ENCODE measurements around the gene RAD51B.
A peak's percentile ranks its signal among the peaks of the same experiment; 100 is the strongest.

RAD51B gene

GRCh38 chr14:68160779-68161546 lies 341.4 kb downstream of the RAD51B start:
- Mint-ChIP-seq H3K27ac (no peak overlapping the region), H3K4me1 (peaks cover 7% of the 10 kb centered on the region), H3K36me3 (no peaks in the 10 kb centered on the region), H3K4me3 (no peak overlapping the region), H3K27me3 (no peaks in the 10 kb centered on the region), H3K9me3 (no peaks in the 10 kb centered on the region)
- no peak for ATAC-seq

DNA sequence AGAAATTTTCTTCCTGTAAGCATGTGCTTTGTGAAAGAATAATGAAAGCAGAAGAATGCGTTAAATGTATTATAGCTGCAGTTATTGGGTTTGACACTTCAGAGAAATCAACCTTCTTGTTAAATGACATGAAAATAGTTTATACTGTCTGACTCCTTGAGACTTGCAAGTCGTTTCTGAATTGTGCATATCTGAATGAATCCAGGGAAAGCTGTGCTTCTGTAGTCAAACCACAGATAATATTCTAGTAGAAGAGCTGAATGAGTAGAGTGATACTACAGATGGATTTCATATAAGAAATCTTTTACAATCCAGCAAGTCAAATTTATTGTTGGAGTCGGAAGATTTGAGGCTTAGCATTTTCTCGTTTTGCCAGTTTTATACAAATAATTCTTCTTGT lies 343.3 kb downstream of the RAD51B start:
- Mint-ChIP-seq H3K9me3 (no peaks in the 10 kb centered on the region), H3K4me1 (no peaks in the 10 kb centered on the region), H3K27me3 (no peaks in the 10 kb centered on the region), H3K36me3 (no peaks in the 10 kb centered on the region), H3K27ac (no peak overlapping the region), H3K4me3 (no peak overlapping the region)
- no peak for ATAC-seq

DNA sequence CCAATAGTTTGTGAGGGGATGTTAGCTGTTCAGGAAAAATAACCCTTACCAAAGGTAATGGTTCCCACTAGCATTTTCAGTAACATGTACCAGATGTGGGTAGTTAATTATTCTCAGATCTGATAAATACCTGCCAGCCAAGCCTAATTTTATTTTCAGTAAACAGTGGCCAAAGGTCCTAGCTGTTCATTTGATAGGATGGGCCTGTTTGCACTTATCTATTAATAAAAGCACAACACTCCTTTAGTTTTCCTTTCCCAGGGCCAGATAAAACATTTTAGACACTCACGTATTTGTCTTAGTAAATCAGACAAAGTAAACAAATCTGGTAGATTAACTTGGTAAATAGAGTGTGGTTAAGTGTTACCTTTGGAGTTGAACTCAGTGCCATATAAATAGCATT lies 345.1 kb downstream of the RAD51B start:
- no peaks in the 10 kb centered on the region for H3K27me3 Mint-ChIP-seq
- no peak overlapping the region for H3K4me3 Mint-ChIP-seq
- H3K27ac Mint-ChIP-seq, result no peak overlapping the region
- no peak for ATAC-seq
- H3K9me3 Mint-ChIP-seq, result no peaks in the 10 kb centered on the region
- no peaks in the 10 kb centered on the region for H3K4me1 Mint-ChIP-seq
- no peaks in the 10 kb centered on the region for H3K36me3 Mint-ChIP-seq

DNA sequence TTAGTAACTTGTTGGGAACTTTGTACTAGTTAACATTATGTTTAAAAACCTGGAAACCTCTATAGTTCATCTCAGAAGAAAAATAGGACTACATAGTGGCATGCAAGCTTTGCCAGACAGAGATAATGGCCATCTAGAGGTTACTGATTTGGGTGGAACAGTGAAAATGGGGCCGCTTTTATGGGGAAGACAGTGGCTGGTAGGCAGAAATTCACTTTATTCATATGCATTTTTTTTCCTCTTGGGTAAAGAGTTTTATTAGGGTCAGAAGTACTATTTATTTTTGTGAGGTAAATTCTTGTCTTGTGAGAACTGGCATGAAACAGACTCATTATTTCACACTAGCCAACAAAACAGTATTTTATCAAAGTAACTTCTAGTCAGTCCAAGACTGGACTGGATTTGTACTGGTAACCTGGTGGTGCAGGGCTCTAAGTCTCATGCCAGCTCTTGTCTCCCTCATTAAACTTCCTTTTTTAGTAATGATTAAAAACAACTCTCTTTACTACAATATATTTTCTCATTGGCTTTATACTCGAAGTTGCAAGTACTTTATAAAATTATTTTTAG lies 345.8 kb downstream of the RAD51B start:
- H3K4me1 Mint-ChIP-seq, result no peaks in the 10 kb centered on the region
- H3K4me3 Mint-ChIP-seq, result no peak overlapping the region
- H3K9me3 Mint-ChIP-seq, result no peaks in the 10 kb centered on the region
- H3K27me3 Mint-ChIP-seq, result no peaks in the 10 kb centered on the region
- H3K36me3 Mint-ChIP-seq, result no peaks in the 10 kb centered on the region
- ATAC-seq, result no peak
- H3K27ac Mint-ChIP-seq, result no peak overlapping the region

DNA sequence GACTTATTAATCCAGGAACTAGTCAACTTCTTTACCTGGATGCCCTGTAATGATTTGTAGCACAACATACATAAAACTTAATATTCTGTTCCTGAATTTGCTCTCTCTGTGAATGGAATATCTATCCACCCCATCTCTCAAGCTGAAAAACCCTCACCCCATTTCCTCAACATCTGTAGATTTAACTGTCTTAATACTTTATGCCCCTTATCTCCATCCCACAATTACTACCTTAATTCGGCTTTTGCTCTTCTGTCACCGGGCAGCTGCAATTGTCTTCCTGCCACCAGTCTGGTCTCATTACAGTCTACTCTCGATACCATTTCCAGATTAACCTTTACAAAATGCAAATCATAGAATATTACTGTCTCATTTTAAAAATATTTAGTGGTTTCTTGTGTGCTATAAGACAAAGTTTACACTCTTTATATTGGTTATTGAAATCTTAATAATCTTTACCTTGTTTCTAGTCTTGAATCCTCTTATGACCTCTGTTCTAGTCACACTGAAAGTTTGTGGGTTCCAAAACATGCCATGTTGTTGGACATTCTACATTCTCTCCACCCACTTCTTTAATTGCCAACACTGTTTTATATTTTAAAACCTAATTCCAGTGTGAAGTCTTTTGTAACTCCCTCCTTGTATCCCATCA lies 347.3 kb downstream of the RAD51B start:
- H3K9me3 Mint-ChIP-seq, result no peaks in the 10 kb centered on the region
- no peak for ATAC-seq
- H3K4me1 Mint-ChIP-seq, result no peaks in the 10 kb centered on the region

DNA sequence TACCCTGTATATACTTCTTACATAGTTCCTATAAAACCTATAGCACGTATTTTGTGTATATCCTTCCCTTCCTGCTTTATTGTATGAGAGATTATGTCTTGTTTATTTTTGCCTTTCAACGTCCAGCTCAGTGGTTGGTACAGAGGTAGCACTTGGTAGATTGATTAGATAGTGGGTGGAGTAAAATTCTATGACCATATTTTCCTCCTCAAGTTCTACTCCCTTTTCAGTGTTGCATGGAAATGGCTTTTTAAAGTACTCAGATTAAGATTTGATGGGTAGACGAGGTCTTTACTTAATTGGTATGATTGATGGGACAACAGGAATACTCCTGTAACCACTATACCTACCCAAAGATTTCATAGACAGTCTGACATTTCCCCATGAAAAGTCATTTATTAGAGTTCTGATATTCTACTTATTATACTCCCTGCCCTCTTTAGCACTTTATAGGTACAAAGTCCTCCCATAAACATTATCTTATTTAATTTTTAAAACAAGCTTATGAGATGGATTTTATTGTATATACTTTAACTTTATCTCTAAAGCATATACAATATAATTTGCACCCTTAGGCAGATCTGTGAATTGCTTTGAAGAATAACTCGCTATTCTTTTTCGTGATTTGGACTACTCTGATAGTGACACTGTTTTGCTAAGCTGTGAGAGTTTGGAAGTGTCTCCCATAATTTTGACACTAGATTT lies 348.0 kb downstream of the RAD51B start:
- H3K27ac Mint-ChIP-seq, result no peak overlapping the region
- H3K27me3 Mint-ChIP-seq, result no peaks in the 10 kb centered on the region
- no peaks in the 10 kb centered on the region for H3K4me1 Mint-ChIP-seq
- H3K36me3 Mint-ChIP-seq, result peaks cover 5% of the 10 kb centered on the region
- H3K9me3 Mint-ChIP-seq, result no peaks in the 10 kb centered on the region
- no peak for ATAC-seq
- no peak overlapping the region for H3K4me3 Mint-ChIP-seq

More for the DNA sequence above, 347.3 kb downstream of the RAD51B start:
- no peaks in the 10 kb centered on the region for H3K27me3 Mint-ChIP-seq
- H3K36me3 Mint-ChIP-seq, result peaks cover 1% of the 10 kb centered on the region
- no peak overlapping the region for H3K4me3 Mint-ChIP-seq
- H3K27ac Mint-ChIP-seq, result no peak overlapping the region

GRCh38 chr14:68168460-68169109 lies 349.0 kb downstream of the RAD51B start:
- no peak overlapping the region for H3K4me3 Mint-ChIP-seq
- ATAC-seq, result no peak
- no peak overlapping the region for H3K27ac Mint-ChIP-seq
- no peaks in the 10 kb centered on the region for H3K9me3 Mint-ChIP-seq
- no peaks in the 10 kb centered on the region for H3K27me3 Mint-ChIP-seq
- peaks cover 5% of the 10 kb centered on the region for H3K36me3 Mint-ChIP-seq
- H3K4me1 Mint-ChIP-seq, result no peaks in the 10 kb centered on the region

- H3K36me3 Mint-ChIP-seq, result peaks cover 18% of the 10 kb centered on the region
- no peak for ATAC-seq
- H3K9me3 Mint-ChIP-seq, result no peaks in the 10 kb centered on the region
- no peak overlapping the region for H3K27ac Mint-ChIP-seq
- no peaks in the 10 kb centered on the region for H3K27me3 Mint-ChIP-seq
- H3K4me1 Mint-ChIP-seq, result no peaks in the 10 kb centered on the region
- H3K4me3 Mint-ChIP-seq, result no peak overlapping the region
These were observed 352.6 kb downstream of the RAD51B start for GRCh38 chr14:68172216-68172615.

DNA sequence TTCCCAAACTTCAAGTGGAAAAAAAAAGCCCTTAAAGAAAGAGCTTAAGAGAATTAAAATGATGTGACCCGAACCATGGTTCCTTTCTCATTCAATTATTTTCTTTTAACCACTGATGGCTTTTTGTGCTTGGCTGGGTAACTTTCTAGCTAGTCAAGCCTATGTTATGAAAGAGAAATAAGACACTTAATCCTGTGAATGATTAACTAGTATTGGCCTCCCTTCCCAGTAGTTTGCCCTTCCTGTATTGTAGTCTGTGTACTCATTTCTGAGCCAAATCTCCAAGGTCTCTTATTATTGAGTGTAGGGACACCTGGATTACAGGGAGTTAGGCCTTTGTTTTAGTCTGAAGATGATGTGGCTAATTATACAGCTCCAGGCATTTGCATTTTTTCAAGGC lies 353.0 kb downstream of the RAD51B start:
- no peaks in the 10 kb centered on the region for H3K9me3 Mint-ChIP-seq
- H3K4me1 Mint-ChIP-seq, result no peaks in the 10 kb centered on the region
- H3K27ac Mint-ChIP-seq, result no peak overlapping the region
- H3K27me3 Mint-ChIP-seq, result no peaks in the 10 kb centered on the region
- H3K36me3 Mint-ChIP-seq, result peaks cover 18% of the 10 kb centered on the region
- no peak overlapping the region for H3K4me3 Mint-ChIP-seq
- ATAC-seq, result no peak

DNA sequence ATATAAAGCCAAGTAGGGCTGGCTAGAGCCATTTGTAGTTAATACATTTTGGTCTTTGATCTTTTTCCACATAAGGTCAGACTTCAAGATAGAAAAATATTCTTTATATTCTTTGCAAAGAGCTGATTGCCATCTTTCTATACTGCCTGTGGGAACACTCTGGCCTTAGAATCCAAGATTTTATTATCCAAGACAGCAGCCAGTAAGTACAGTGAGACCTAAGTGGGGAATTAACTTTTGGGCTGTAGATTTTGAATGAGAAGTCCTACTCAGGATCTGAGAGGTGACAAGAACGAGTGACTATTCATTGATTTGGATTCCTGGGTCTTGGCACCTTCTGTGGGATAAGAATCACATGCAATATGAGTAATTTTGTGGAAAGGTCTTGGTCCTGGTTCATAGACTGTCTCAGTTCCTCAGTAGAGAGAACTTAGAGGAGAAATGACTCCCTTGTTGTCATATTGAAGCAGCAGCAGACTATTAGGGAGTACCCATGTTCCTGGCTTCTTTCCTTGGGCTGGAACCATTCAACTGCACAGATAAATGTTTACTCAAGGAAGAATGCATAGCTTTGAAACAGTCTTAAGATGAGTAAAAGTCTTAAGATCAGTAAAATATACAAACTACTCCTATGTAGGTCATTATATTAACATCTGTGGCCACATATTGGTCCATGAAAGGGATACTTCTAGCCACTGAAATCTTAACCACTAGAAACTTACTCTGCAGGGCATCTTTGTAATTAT lies 353.8 kb downstream of the RAD51B start:
- Mint-ChIP-seq H3K27me3 (no peaks in the 10 kb centered on the region), H3K4me1 (no peaks in the 10 kb centered on the region), H3K36me3 (peaks cover 18% of the 10 kb centered on the region), H3K4me3 (no peak overlapping the region), H3K27ac (no peak overlapping the region), H3K9me3 (no peaks in the 10 kb centered on the region)
- peak; percentile 63 for ATAC-seq

DNA sequence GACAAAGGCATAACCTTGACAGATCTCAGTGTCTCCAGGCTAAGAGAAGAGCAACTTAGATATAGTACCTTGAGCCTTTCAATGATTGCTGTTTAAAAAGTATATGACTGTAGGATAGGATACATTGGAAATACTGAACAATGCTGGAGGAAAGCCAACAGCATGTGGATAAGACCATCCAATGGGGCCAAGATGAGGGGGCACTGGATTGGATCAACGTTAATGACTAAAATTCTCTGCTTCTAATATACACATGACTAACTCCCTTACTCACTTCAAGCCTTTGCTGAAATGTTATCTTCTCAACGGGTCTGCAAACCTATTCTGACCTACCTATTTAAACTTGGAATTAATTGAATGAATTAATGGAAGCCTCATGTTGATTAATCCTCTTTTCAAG lies 354.9 kb downstream of the RAD51B start:
- ATAC-seq, result no peak
- no peaks in the 10 kb centered on the region for H3K9me3 Mint-ChIP-seq
- H3K4me1 Mint-ChIP-seq, result no peaks in the 10 kb centered on the region
- H3K27ac Mint-ChIP-seq, result no peak overlapping the region
- H3K27me3 Mint-ChIP-seq, result no peaks in the 10 kb centered on the region
- H3K4me3 Mint-ChIP-seq, result no peak overlapping the region
- H3K36me3 Mint-ChIP-seq, result peaks cover 18% of the 10 kb centered on the region

DNA sequence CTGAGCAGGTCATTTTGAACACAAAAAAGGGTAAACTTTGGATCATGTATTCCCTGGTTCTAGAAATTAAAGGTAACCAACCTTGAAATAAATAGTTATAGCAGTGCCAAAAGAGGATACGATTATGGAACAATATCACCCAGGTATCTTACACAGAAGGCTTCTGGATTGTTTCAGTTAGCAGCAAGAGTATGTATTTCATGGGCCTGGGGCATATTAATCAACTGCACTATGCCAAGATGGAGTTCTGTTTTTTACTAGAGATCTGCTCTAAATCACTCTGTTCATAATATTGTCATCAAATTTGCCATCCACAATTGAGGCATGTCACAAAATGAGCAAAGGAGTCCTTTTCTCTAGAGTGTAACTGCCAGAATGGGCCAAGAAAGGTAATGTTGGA lies 357.1 kb downstream of the RAD51B start:
- no peaks in the 10 kb centered on the region for H3K9me3 Mint-ChIP-seq
- peaks cover 18% of the 10 kb centered on the region for H3K36me3 Mint-ChIP-seq
- H3K27ac Mint-ChIP-seq, result no peak overlapping the region
- no peaks in the 10 kb centered on the region for H3K27me3 Mint-ChIP-seq
- peaks cover 15% of the 10 kb centered on the region for H3K4me1 Mint-ChIP-seq
- no peak overlapping the region for H3K4me3 Mint-ChIP-seq
- no peak for ATAC-seq

- Mint-ChIP-seq H3K27me3 (no peaks in the 10 kb centered on the region), H3K9me3 (no peaks in the 10 kb centered on the region), H3K4me3 (no peak overlapping the region), H3K4me1 (peaks cover 25% of the 10 kb centered on the region), H3K36me3 (peaks cover 12% of the 10 kb centered on the region), H3K27ac (no peak overlapping the region)
- no peak for ATAC-seq
These were observed 358.1 kb downstream of the RAD51B start for GRCh38 chr14:68177728-68178127.

- no peak overlapping the region for H3K27ac Mint-ChIP-seq
- no peak for ATAC-seq
- H3K36me3 Mint-ChIP-seq, result peaks cover 12% of the 10 kb centered on the region
- H3K4me1 Mint-ChIP-seq, result peaks cover 30% of the 10 kb centered on the region
- no peaks in the 10 kb centered on the region for H3K27me3 Mint-ChIP-seq
- H3K4me3 Mint-ChIP-seq, result no peak overlapping the region
- no peaks in the 10 kb centered on the region for H3K9me3 Mint-ChIP-seq
These were observed 358.7 kb downstream of the RAD51B start for GRCh38 chr14:68178282-68178681.
